Spleen (tissue), 11 donors: ENCODE data around the gene SORCS3. TPM values are rescaled to one million over a fixed set of nuclear protein-coding genes. Genes with fewer than 3 reads are reported as not detected.

Experiments
- DNase-seq: peaks from one replicate; pipeline ENCODE4 v3.0.0-alpha.2; 2020
- H3K27ac ChIP-seq, 8 donors: fragments of 200-600 bp; sonication (generic) in 7 of 8; 1 replicate in 4 of 8; 2 replicates in 4 of 8; pipeline versions ENCODE4 v1.5.0 to v1.8.0; 2016 to 2021; ENCODE audit warnings: inconsistent platforms in 4 of 8, mild to moderate bottlenecking in 4 of 8, moderate library complexity in 1 of 8
- H3K27me3 ChIP-seq, 7 donors: fragments of 200-600 bp; sonication (generic) in 6 of 7; replicated peaks in 1 of 7; 1 replicate in 4 of 7; 2 replicates in 3 of 7; pipeline versions ENCODE4 v1.5.0 to v1.8.0; 2016 to 2021; ENCODE audit warnings: inconsistent platforms in 3 of 7, mild to moderate bottlenecking in 1 of 7
- H3K36me3 ChIP-seq, 6 donors: fragments of 200-600 bp; sonication (generic) in 5 of 6; 1 replicate in 4 of 6; 2 replicates in 2 of 6; pipeline versions ENCODE4 v1.5.0 to v1.8.0; 2016 to 2021; ENCODE audit warnings: inconsistent platforms in 2 of 6
- H3K4me1 ChIP-seq, 6 donors: fragments of 200-600 bp; sonication (generic) in 5 of 6; 1 replicate in 3 of 6; 2 replicates in 3 of 6; pipeline versions ENCODE4 v1.5.0 to v1.8.0; 2016 to 2021; ENCODE audit warnings: inconsistent platforms in 3 of 6
- H3K4me3 ChIP-seq, 8 donors: fragments of 200-600 bp; sonication (generic) in 7 of 8; 1 replicate in 4 of 8; 2 replicates in 4 of 8; pipeline versions ENCODE4 v1.5.0 to v1.8.0; 2016 to 2021; ENCODE audit warnings: inconsistent platforms in 4 of 8, mild to moderate bottlenecking in 4 of 8, moderate library complexity in 2 of 8
- H3K9me3 ChIP-seq, 8 donors: fragments of 200-600 bp; sonication (generic) in 7 of 8; 1 replicate in 4 of 8; 2 replicates in 4 of 8; pipeline versions ENCODE4 v1.5.0 to v1.8.0; 2016 to 2021; ENCODE audit warnings: inconsistent platforms in 4 of 8
- POLR2A ChIP-seq, 3 donors: fragments of 450-650 bp; IDR thresholded peaks; one replicate each; pipeline ENCODE4 v1.5.1; 2017; ENCODE audit warnings: antibody characterized with exemption in 3 of 3, mild to moderate bottlenecking in 1 of 3
- POLR2AphosphoS5 ChIP-seq, 3 donors: sonication (generic); formaldehyde crosslinking; IDR thresholded peaks; one replicate each; pipeline ENCODE4 v1.5.1; 2017; ENCODE audit warnings: antibody characterized with exemption in 3 of 3
- WGBS, 5 donors: extraction: QIAGEN DNeasy Blood & Tissue Kit in 3 of 5; methylation state at CpG; one replicate each; pipeline versions ENCODE4 v1.1.5 to v1.1.7; 2013 to 2018; 5-methylcytosine and 5-hydroxymethylcytosine counted together
- intact Hi-C: fragments of 100-400 bp; cut with DNase I; formaldehyde crosslinking; loops from one replicate; pipeline ENCODE4 v1.15.0; 2023; ENCODE audit warnings: low total_unique reads
- polyA plus RNA-seq, 3 donors: library from polyadenylated mRNA; stranded (reverse); fragments of 200-250 nt; gene quantifications; one replicate each; pipeline ENCODE4 v1.2.1, GENCODE V29; 2013
- total RNA-seq, 7 donors: library from RNA; depleted of rRNA in 3 of 7; stranded (reverse); fragments of >200 nt in 3 of 7; fragmentation: NEBNext Ultra II Directional in 4 of 7; extraction: Animal tissue kit (Norgen Biotek cat#: 25700) in 4 of 7; gene quantifications; one replicate each; pipeline versions ENCODE4 v1.1.0 to v1.2.1, GENCODE V29; 2016 to 2021
- TF ChIP-seq, protein P1 (sequence below), 11 experiments: fragments of 200-600 bp in 7 of 11; fragments of 450-650 bp in 4 of 11; sonication (generic) in 4 of 11; IDR thresholded peaks in 8 of 11; conservative IDR thresholded peaks in 3 of 11; 1 replicate in 7 of 11; 2 replicates in 4 of 11; pipeline versions ENCODE4 v1.4.0 to v1.8.0; 2016 to 2021; ENCODE audit warnings: antibody characterized with exemption in 11 of 11, inconsistent platforms in 4 of 11, mild to moderate bottlenecking in 1 of 11
- donor health status: healthy with polysubstance abuse.
- donor health status: DM: no; HTN: no; CAD: no; lungs with moderate emphysema.
- donor health status: DM: no; HTN: no; CAD: no.
- donor health status: Bipolar disorder and iron deficiency.
- donor health status: healthy.
- donor health status: DM: no; HTN: no; CAD: no.
- donor health status: DM: yes; HTN: yes; CAD: no.

Gene SORCS3
- total and polyA plus RNA-seq, 10 donors: 0.03 to 0.06 TPM; not detected in 8

DNA sequence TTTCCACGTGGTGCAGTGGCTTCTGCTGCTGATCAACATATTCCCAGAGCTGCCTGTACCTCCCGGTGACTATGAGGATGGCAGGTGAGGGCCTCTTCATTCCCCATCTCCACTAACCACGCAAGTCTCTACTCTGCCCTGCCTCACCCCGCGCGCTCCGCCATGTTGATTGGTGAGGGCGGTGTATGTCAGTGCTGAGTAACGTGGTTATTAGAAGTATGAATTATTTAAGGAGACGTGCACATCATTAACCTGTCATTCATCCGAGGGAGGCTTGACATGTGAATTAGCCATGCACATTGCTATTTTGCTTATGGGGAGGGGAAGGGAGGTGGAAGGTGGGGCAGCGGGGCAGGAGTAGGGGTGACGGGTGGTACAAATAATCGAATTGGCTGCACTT is 138.6 kb downstream of the SORCS3 start:
- 78 to 87% (median 84%) methylated on average over 14 of the region's 14 CpGs for WGBS, 5 donors
- no peak overlapping the region for H3K4me3 ChIP-seq
- DNase-seq: no peak
- H3K27ac ChIP-seq: no peak overlapping the region
- H3K36me3 ChIP-seq: no peaks in the 10 kb centered on the region
- intact Hi-C loops: no loop called here
- TF ChIP-seq, protein P1, sequence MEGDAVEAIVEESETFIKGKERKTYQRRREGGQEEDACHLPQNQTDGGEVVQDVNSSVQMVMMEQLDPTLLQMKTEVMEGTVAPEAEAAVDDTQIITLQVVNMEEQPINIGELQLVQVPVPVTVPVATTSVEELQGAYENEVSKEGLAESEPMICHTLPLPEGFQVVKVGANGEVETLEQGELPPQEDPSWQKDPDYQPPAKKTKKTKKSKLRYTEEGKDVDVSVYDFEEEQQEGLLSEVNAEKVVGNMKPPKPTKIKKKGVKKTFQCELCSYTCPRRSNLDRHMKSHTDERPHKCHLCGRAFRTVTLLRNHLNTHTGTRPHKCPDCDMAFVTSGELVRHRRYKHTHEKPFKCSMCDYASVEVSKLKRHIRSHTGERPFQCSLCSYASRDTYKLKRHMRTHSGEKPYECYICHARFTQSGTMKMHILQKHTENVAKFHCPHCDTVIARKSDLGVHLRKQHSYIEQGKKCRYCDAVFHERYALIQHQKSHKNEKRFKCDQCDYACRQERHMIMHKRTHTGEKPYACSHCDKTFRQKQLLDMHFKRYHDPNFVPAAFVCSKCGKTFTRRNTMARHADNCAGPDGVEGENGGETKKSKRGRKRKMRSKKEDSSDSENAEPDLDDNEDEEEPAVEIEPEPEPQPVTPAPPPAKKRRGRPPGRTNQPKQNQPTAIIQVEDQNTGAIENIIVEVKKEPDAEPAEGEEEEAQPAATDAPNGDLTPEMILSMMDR (IDR thresholded peaks at IDR 0.05 in 8 of 11, conservative IDR thresholded peaks at IDR 0.05 in 3 of 11): no peak
- TF ChIP-seq POLR2A (IDR thresholded peaks at IDR 0.05) (no peak), POLR2AphosphoS5 (IDR thresholded peaks at IDR 0.05) (no peak)
- no peaks in the 10 kb centered on the region for H3K9me3 ChIP-seq
- H3K4me1 ChIP-seq: no peaks in the 10 kb centered on the region
- H3K27me3 ChIP-seq: peaks cover 0 to 21% (median 0%) of the 10 kb centered on the region in 7 donors

DNA sequence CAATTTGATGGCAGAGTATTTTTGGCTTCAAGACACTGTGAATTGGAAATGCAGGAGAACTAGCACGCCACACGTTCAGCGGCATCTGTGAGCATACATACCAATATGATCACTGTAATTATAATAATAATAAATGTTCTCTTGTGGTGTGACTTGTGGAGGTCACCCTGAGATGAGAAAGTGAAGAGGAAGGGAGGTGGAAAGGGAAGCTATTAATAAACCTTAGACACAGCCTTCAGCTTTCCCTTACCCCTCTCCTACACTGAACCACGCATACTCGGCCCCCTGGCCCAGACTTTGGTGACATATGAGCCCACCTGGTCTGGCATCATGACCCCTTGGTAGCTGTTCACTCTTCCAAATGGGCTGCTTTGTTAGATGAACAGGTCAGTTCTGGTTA is 139.1 kb downstream of the SORCS3 start:
- no peak for TF ChIP-seq POLR2A (IDR thresholded peaks at IDR 0.05)
- TF ChIP-seq POLR2AphosphoS5 (IDR thresholded peaks at IDR 0.05): no peak
- TF ChIP-seq, protein P1 (IDR thresholded peaks at IDR 0.05 in 8 of 11, conservative IDR thresholded peaks at IDR 0.05 in 3 of 11): no peak
- Histone ChIP-seq H3K4me1 (no peaks in the 10 kb centered on the region), H3K9me3 (no peaks in the 10 kb centered on the region), H3K4me3 (no peak overlapping the region), H3K27ac (no peak overlapping the region), H3K27me3 (peaks cover 0 to 17% (median 0%) of the 10 kb centered on the region in 7 donors), H3K36me3 (no peaks in the 10 kb centered on the region)
- 59 to 77% (median 74%) methylated on average over 5 of the region's 5 CpGs for WGBS, 5 donors
- intact Hi-C loops: no loop called here
- no peak for DNase-seq

DNA sequence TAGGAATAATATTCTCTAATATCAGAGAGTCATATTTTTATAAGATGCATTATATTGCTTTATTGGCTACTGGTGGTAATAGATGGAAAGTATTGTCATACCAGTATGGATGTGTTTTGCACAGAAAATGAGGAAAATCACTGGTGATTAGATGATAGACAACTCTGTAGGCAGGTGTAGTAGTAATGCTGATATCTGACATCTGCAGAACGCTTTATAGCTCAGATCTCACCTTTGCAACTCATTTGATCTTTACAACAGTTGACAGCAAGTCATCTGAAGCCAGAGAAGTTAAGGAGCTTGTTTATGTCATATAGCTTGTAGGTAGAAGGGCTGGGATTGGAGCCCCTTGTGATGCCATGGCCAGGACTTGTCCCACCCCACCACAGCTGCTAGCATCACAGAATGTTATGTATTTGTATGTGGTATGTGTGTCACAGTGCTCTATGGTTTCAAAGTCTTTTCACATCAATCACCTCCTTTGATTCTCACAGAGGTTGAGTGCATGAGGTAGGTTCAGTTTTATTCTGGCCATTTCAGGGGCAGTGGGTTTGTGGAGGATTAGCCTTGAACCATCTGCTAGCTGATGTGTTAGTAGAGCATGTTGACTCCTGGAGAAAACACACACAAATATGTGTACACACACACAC is 140.0 kb downstream of the SORCS3 start:
- no peaks in the 10 kb centered on the region for H3K9me3 ChIP-seq
- no peak overlapping the region for H3K27ac ChIP-seq
- no peak overlapping the region for H3K4me3 ChIP-seq
- TF ChIP-seq POLR2A (IDR thresholded peaks at IDR 0.05) (no peak), POLR2AphosphoS5 (IDR thresholded peaks at IDR 0.05) (no peak)
- TF ChIP-seq, protein P1 (IDR thresholded peaks at IDR 0.05 in 8 of 11, conservative IDR thresholded peaks at IDR 0.05 in 3 of 11): no peak
- DNase-seq: no peak
- intact Hi-C loops: no loop called here
- H3K4me1 ChIP-seq: no peaks in the 10 kb centered on the region
- 53 to 83% (median 67%) methylated on average over 1 of the region's 1 CpG for WGBS, 5 donors
- peaks cover 0 to 13% (median 0%) of the 10 kb centered on the region in 7 donors for H3K27me3 ChIP-seq
- H3K36me3 ChIP-seq: no peaks in the 10 kb centered on the region

DNA sequence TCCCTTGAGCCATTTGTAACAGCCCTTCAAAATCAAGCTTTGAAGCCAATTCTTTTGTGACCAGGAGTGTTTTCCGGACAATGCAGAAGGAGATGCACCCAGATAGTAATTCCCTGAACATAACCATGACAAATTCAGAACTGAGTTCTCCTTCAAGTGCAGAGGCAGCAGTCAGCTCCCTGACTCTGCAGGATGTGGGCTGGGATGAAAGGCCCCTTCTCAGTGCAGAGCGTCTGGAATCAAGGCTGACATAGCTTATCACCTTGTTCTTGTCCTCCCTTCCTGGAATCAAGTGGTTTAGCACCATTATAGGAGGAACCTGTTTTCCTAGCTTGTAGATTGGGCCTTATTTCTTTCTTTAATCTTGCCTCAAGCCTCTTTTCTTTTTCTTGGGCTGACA is 143.4 kb downstream of the SORCS3 start:
- Histone ChIP-seq H3K27me3 (peaks cover 0 to 5% (median 0%) of the 10 kb centered on the region in 7 donors), H3K4me3 (no peak overlapping the region), H3K36me3 (no peaks in the 10 kb centered on the region), H3K4me1 (no peaks in the 10 kb centered on the region), H3K9me3 (no peaks in the 10 kb centered on the region), H3K27ac (no peak overlapping the region)
- no peak for DNase-seq
- 67 to 95% (median 76%) methylated on average over 2 of the region's 2 CpGs for WGBS, 5 donors
- intact Hi-C loops: no loop called here
- TF ChIP-seq, protein P1 (IDR thresholded peaks at IDR 0.05 in 8 of 11, conservative IDR thresholded peaks at IDR 0.05 in 3 of 11): no peak
- no peak for TF ChIP-seq POLR2A (IDR thresholded peaks at IDR 0.05)
- TF ChIP-seq POLR2AphosphoS5 (IDR thresholded peaks at IDR 0.05): no peak
